Stimulated activated CD4-positive, alpha-beta T cell treated with anti-CD3 and anti-CD28 coated beads, Interleukin-4, amount 100 ng/mL, for 4 hours (primary cell): Measurements from ENCODE around the gene POT1.

Experiments
- DNase-seq, 2 experiments: peaks; one replicate each; pipeline ENCODE4 v3.0.0-alpha.2; 2020

Gene POT1

GRCh38 chr7:124801330-124801895 lies 128.2 kb downstream of the POT1 start:
- DNase-seq, result no peak

DNA sequence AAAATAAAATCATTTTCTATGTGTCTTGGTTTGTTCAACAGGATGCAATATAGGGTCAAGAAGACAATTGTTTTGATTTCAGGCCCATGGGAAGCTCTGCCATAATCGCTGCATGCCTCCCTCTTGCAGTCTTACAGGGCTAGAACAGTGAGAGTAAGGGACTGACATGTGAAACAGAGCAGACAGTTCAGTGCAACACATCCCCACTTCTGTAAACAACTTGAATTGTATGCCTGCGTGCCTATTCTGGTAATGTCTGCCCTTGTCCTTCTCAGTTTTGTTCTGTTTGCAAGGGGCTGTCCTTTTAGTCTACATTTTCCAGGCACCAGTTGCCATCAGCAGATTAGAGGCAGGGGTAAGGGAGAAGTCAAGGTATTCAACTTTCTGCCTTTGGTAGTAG lies 129.2 kb downstream of the POT1 start:
- no peak for DNase-seq

GRCh38 chr7:124799448-124799847 lies 130.2 kb downstream of the POT1 start:
- DNase-seq, result no peak

DNA sequence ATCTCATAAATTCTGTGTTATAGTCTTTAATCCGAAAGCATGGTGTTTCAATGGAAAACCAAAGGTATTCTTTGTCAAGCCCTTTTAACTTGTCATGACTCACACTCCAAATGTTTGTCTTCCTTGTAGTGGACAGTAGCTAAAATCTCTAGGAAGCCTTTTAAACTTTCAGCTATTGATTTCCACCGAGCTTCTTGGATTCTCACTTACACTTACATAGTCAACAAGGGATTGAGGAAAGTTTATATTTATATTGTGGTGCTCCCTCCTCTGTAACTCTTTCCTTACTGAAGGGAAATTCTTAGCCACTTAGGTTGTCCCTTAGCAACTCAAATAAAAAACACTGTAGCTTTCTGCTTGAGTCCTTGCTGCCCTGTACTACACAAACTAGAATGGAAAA lies 132.9 kb downstream of the POT1 start:
- no peak for DNase-seq

DNA sequence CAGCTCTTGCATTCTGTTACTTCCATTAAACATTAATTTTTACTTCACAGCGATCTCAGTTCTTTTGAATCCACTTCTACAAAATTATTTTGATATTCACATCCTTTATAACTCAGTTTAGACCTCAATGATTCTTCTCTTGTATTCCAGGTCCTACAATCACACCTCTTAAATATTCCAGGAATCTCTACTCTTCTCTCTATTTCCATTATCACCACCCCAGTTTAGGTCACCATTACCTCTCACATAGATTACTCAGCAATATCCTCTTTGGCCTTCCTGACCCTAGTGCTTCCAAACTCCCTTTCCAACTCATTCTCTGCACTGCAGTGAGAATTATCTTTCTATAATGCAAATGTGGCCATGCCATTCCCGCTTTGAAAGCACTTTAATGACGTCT lies 136.9 kb downstream of the POT1 start:
- DNase-seq, result no peak

DNA sequence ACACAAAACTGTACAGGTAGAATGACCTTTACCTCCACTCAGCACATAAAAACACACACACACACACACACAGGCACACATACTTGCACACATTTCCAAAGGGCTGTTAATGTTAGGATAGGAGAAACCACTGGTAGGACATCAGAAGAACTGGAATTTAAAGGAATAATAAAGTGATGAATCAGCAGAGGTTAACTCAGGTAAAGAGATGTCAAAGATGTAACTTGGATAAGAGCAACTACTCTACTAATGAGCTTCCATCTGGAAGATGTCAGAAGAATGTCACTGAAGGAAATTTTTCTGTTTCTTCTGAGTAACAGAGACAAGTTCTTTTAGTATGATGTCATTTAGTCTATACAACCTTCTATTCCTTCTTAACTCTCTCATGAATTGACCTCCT lies 137.6 kb downstream of the POT1 start:
- no peak for DNase-seq

DNA sequence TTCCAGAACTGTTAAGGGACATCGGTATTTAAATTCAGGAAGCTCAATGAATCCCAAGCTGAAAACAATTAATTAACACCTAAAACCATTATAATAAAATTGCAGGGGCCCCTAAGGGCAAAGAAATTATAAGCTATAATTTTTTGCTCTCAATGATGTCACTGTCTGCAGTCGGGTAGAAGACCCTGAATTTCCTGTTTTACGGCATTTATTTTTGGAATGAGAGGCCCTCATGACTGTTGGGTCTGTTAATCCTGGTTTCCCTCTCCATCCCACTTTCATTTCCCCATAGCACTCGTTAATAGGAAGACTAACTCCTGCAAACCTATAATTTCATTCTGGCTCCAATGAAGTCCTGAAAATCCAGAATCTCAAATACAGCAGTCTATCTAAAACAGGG lies 138.2 kb downstream of the POT1 start:
- DNase-seq, result no peak

DNA sequence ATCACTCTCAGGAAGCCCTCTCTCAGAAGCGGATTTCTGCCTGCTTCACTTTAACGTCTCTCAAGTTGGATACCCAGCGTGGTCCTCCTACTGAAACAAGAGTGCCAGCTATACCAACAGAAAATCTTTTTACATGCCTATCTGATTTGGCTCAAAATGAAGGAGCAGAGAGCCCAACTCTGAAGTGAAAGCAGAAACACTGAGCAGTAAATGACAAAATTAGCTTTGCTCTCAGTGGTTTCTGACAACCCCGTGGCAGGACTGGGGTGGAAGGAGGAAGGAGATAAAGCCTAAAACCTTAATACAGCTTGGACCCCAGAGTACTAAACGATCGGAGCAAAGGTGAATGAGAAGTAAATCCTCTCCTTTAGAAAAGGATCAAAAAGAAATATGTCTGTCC lies 139.0 kb downstream of the POT1 start:
- no peak for DNase-seq

DNA sequence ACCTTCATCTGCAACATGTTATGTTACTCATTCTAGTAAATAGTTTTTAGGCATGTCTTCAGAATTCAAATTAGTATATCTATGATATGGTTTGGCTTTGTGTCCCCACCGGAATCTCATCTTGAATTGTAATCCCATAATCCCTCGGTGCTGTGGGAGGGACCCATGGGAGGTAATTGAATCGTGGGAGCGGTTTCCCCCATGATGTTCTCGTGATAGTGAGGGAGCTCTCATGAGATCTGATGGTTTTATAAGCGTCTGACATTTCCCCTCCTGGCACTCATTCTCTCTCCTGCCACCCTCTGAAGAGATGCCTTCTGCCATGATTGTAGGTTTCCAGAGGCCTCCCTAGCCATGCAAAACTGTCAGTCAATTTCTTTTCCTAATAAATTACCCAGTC lies 143.6 kb downstream of the POT1 start:
- DNase-seq, result no peak

DNA sequence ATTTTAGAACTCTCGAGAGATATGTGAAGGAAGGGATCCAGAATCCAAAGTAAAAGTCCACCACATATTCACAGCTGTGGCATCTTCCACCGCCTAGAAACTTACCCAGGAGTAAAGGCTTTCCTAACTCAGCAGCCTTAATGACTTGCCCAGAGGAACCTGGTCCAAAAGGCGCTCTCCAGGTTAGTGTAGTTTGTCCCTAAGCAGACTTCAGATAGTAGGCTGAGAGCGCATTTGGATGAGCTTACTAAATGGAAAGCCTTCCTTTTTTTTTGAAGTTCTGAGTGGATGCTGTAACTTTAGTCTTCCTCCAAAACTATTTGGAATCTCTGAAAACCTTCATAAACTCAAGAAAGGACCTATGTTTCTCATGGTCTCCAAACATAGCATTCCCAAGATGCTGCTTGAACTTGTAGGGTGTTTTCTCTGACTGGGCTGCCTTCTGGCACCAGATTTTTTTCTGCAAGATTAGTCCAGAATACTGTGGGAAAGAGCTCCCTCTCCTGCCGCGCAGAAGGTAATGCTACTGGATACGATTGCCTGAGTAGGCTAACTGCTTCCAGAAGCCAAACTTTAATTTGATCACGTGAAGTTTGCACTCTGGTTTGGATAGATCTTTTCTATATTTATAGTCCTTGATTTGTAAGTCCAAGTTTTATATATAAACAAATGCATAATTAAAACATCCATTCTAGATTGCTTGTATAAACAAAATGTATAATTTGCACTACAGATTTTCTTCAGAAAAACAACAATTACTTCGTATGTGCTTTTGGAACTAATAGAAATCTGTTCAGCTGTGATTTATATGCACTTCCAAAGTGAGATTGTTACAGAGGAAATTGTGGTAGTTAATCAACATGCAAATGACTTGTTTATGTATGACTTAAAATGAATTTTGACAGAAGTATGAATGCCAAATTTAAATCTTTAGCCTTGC lies 144.5 kb downstream of the POT1 start:
- no peak for DNase-seq

DNA sequence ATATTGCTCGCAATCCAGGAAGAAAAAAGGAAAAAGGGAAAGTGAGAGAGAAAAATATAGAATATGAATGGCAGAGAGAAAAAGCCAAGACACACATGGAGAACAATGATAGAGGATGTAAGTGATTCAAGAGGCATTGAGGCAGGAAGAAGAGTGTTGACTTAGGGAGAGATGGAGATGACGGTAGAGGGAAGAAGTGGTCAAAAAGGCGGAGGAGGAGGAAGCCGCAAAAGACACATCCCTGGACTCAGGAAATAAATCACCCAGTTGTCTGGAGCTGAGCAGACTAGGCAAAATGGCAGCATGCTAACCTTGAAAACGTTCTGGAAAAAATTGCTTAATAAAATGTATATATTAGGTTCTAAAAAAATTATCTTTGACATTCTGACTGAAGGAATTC lies 146.4 kb downstream of the POT1 start:
- no peak for DNase-seq

DNA sequence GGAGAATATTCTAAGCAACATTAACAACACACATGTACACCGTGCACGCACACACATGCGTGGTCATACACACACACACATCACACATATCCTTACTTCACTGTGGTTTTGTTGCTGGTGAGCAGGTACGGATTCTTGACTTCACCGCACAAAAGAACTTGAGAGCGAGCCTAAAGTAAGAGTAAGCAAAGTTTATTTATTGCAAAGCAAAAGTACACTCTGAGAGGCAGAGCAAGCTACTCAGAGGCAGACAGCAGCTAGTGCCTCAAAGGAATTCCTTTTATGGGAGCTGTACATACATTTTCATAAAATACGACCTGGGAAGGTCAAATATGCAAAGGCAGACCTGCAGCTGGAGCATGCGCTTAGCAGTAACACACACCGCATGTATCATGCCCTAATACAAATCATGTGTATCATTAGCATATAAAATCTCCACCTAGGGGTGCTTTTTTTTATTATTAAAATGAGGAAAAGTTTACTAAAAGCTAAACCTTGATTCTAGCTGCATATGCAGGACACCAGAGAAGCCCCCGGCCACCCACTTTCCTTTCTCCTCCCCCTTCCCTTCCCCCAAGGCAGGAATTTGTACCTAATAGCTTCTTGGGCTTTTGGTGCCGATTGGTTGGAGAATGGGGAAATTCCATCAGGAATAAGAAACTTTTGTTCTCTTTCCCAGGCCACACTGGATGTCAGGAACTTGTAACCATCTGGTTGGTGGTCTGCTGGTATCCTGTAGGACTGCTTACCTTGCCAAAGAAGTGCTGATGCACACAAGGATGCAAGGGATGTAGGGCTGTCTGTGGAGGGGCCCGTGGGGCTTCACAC lies 147.5 kb downstream of the POT1 start:
- no peak for DNase-seq

GRCh38 chr7:124781418-124781817 lies 148.2 kb downstream of the POT1 start:
- no peak for DNase-seq

GRCh38 chr7:124780608-124781007 lies 149.0 kb downstream of the POT1 start:
- DNase-seq, result no peak

GRCh38 chr7:124780056-124780455 lies 149.6 kb downstream of the POT1 start:
- DNase-seq, result no peak

GRCh38 chr7:124779620-124780019 lies 150.0 kb downstream of the POT1 start:
- DNase-seq, result no peak

- no peak for DNase-seq
These were observed 150.4 kb downstream of the POT1 start for GRCh38 chr7:124779194-124779593.

- DNase-seq, result no peak
These were observed 152.4 kb downstream of the POT1 start for GRCh38 chr7:124777268-124777667.

GRCh38 chr7:124776153-124776552 lies 153.5 kb downstream of the POT1 start:
- DNase-seq, result no peak

- no peak for DNase-seq
These were observed 154.2 kb downstream of the POT1 start for GRCh38 chr7:124775422-124775821.

- DNase-seq, result no peak
These were observed 155.7 kb downstream of the POT1 start for GRCh38 chr7:124773938-124774337.

DNA sequence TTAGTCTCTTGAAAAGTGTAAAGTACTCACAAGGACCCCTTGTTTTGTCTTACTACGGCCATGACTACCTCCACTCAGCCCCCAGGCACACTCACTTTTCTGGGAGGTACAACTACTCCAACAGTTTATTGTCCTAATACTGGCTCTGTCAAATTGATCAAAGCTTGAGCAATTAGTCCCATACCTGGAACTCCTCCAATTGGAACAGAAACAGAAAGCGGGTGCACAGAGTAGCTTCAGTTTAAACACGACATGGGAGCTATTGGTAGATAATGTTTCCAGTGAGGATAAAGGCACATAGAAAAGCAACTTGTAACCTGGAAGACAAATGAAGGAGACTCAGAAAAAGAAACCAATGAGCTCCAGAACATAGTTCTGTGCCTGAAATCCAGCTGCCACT lies 156.3 kb downstream of the POT1 start:
- DNase-seq, result no peak
